ENCODE results near the gene MT2A.

MT2A gene

DNA sequence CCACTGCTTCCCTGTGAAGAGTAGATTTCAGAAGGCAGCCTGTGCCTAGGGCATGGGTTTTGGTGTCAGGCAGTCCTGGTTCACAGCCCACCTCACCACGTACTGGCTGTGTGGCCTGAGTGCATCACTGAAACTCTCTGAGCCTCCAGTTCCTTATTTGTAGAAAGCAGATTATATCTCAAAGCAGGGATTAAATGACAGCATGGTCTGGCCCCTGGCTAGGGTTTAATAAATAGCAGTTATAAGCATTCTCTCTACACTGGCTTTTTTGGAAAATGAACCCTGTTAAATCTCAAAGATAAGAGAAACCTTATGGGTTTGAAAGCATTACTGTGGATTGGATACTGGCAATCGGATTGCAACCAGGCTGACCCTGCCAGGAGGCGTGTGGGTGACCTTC is 21.1 kb downstream of the MT2A start:
- Histone ChIP-seq H3K4me3 (ENCODE audit: low read length) (no peak overlapping the region), H3K27me3 (ENCODE audit: insufficient read depth, low read length) (peaks cover 91% of the 10 kb centered on the region), H3K36me3 (ENCODE audit: insufficient read depth, low read length) (no peaks in the 10 kb centered on the region)

DNA sequence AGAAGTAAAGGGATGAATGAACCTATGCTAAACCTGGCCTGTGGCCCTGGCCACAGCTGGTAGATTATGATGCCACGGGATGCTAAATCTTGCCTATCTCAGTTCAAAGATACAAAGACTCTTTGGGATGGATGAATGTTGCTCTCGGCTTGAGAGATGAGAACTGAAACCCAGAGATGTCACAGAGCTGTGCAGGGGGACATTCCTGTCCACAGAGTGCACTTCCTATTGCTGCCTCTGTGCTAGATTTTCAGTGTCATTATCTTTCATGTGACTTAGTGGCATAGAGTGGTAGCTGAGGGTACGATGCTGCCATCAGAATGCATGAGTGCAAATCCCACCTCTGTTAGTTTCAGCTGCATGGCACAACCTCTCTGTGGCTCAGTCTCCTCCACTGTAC is 21.8 kb downstream of the MT2A start:
- H3K27me3 ChIP-seq (ENCODE audit: insufficient read depth, low read length): peaks cover 91% of the 10 kb centered on the region
- H3K36me3 ChIP-seq (ENCODE audit: insufficient read depth, low read length): no peaks in the 10 kb centered on the region
- H3K9me3 ChIP-seq (ENCODE audit: low read length): no peaks in the 10 kb centered on the region
- H3K4me3 ChIP-seq (ENCODE audit: low read length): no peak overlapping the region
- H3K4me1 ChIP-seq (ENCODE audit: insufficient read depth, low read length): peaks cover 10% of the 10 kb centered on the region
- H2AFZ ChIP-seq (ENCODE audit: low read depth, low read length): no peak overlapping the region

More for the DNA sequence above, 21.1 kb downstream of the MT2A start:
- H2AFZ ChIP-seq (ENCODE audit: low read depth, low read length): no peak overlapping the region
- H3K9me3 ChIP-seq (ENCODE audit: low read length): no peaks in the 10 kb centered on the region
- H3K4me1 ChIP-seq (ENCODE audit: insufficient read depth, low read length): peaks cover 10% of the 10 kb centered on the region

DNA sequence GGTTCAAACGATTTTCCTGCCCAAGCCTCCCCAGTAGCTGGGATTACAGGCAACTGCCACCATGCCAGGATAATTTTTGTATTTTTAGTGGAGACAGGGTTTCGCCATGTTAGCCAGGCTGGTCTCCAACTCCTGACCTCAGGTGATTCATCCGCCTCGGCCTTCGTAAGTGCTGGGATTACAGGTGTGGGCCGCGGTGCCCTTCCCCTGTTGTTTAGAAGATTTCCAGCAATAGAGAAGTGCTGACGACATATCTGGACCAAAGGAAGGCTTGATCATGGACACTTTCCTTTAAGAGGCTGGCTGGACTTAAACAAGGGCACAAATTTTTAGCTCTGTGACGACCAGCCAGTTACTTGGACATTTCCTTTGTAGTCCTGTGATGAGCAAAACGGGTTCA is 22.8 kb downstream of the MT2A start:
- Histone ChIP-seq H2AFZ (ENCODE audit: low read depth, low read length) (no peak overlapping the region), H3K27me3 (ENCODE audit: insufficient read depth, low read length) (peaks cover 91% of the 10 kb centered on the region), H3K4me3 (ENCODE audit: low read length) (no peak overlapping the region), H3K9me3 (ENCODE audit: low read length) (no peaks in the 10 kb centered on the region), H3K36me3 (ENCODE audit: insufficient read depth, low read length) (no peaks in the 10 kb centered on the region), H3K4me1 (ENCODE audit: insufficient read depth, low read length) (peaks cover 6% of the 10 kb centered on the region)

DNA sequence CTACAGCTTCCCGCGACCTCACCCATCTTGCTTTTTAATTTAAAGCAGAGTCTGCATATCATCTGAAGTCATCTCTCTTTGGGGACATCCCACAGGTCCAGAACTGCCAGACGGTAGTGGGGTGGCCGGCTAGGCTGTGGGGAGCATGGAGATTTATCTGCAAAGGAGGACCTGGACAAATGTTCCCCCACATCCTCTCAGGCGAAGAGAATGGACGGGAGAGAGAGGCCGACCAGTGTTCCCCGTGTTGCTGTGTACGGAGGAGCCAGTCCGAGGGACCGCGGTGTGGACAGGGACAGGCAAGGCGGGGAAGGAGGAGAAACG is 23.4 kb downstream of the MT2A start:
- Histone ChIP-seq H3K36me3 (ENCODE audit: insufficient read depth, low read length) (no peaks in the 10 kb centered on the region), H3K4me1 (ENCODE audit: insufficient read depth, low read length) (peaks cover 6% of the 10 kb centered on the region), H2AFZ (ENCODE audit: low read depth, low read length) (no peak overlapping the region), H3K27me3 (ENCODE audit: insufficient read depth, low read length) (peaks cover 92% of the 10 kb centered on the region), H3K4me3 (ENCODE audit: low read length) (no peak overlapping the region), H3K9me3 (ENCODE audit: low read length) (no peaks in the 10 kb centered on the region)

DNA sequence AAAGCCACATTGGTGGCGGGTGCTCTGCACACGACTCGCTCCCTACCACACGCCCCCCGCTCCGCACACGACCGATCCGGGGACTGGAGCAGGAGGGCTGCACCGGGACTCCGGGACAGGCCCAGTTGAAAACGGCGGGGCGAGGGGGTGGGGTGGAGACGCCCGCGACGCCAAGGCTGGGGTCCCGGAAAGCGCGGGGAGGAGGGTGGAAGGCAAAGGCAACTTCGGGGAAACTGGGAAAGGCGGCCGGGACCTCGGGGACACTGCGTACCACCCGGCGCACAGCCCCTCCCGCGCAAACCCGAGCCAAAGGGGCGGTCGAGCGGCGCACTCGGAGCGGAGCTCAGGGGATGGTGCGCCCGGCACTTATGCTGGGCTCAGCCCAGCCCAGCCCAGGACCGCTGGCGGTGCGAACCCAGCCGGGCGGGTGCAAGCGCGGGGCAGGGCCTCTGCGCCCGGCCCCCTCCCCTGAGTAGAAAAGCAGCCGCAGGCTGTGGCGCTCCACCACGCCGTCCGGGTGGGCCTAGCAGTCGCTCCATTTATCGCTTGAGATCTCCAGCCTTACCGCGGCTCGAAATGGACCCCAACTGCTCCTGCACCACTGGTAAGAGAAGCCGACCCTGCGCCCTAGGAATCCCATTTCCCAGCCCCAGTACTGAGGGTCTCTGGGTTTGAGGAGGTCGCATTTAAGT is 23.9 kb downstream of the MT2A start, which contains the start of gene MT1M:
Gene MT1M (plus strand): TSS at position 504 of the 692 bp plus-strand sequence. CDS start 73 bp downstream, at position 577.
- H3K36me3 ChIP-seq (ENCODE audit: insufficient read depth, low read length): no peaks in the 10 kb centered on the region
- H3K4me3 ChIP-seq (ENCODE audit: low read length): no peak within 1 kb of the TSS
- no peaks in the 10 kb centered on the region for H3K9me3 ChIP-seq (ENCODE audit: low read length)
- peak within 1 kb of the TSS; percentile 33 for H2AFZ ChIP-seq (ENCODE audit: low read depth, low read length)
- peaks cover 6% of the 10 kb centered on the region for H3K4me1 ChIP-seq (ENCODE audit: insufficient read depth, low read length)
- H3K27me3 ChIP-seq (ENCODE audit: insufficient read depth, low read length): peaks cover 93% of the 10 kb centered on the region

DNA sequence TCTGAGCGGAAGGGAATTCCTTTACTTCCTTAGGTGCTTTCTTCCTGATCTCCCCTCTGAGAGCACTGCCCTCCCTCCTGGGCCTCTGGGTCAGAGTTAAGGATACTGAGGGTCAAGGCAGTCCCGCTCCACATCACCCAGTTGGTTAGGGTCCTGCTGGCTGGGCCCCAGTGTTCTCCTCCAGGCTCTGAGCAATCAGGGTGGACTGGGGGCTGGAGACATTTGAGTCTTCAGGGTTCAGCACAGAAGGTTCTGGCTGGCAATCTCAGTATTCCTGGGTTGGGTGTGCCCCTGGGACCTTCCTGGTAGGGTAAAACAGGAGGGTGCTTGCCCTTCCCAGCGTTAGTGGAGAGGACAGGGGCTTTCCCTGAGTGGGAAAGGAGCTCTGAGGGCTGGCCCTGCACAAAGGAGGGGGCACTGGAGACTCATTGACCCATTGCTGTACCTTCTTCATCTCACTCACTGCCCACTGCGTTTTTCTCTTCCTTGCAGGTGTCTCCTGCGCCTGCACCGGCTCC is 24.5 kb downstream of the MT2A start:
- Histone ChIP-seq H3K9me3 (ENCODE audit: low read length) (no peaks in the 10 kb centered on the region), H3K27me3 (ENCODE audit: insufficient read depth, low read length) (peaks cover 98% of the 10 kb centered on the region), H3K4me3 (ENCODE audit: low read length) (no peak overlapping the region)

DNA sequence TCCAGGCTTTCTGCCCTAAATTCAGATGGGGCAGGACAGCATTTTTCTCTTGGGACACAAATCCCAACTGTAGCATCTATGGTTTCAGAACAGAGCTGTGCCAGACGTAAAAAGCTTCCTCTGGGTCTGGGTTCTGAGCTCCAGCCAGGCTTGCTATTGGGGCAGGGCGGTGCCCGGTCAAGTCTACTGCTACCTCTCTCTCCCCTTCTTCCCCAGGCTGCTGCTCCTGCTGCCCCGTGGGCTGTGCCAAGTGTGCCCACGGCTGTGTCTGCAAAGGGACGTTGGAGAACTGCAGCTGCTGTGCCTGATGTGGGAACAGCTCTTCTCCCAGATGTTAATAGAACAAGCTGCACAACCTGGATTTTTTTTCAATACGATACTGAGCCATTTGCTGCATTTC is 25.2 kb downstream of the MT2A start:
- no peaks in the 10 kb centered on the region for H3K36me3 ChIP-seq (ENCODE audit: insufficient read depth, low read length)
- H3K4me3 ChIP-seq (ENCODE audit: low read length): no peak overlapping the region
- H3K9me3 ChIP-seq (ENCODE audit: low read length): no peaks in the 10 kb centered on the region
- H3K27me3 ChIP-seq (ENCODE audit: insufficient read depth, low read length): peaks cover 99% of the 10 kb centered on the region
- peaks cover 7% of the 10 kb centered on the region for H3K4me1 ChIP-seq (ENCODE audit: insufficient read depth, low read length)
- no peak overlapping the region for H2AFZ ChIP-seq (ENCODE audit: low read depth, low read length)

More for the DNA sequence above, 24.5 kb downstream of the MT2A start:
- H2AFZ ChIP-seq (ENCODE audit: low read depth, low read length): no peak overlapping the region
- H3K4me1 ChIP-seq (ENCODE audit: insufficient read depth, low read length): peaks cover 6% of the 10 kb centered on the region
- H3K36me3 ChIP-seq (ENCODE audit: insufficient read depth, low read length): no peaks in the 10 kb centered on the region

DNA sequence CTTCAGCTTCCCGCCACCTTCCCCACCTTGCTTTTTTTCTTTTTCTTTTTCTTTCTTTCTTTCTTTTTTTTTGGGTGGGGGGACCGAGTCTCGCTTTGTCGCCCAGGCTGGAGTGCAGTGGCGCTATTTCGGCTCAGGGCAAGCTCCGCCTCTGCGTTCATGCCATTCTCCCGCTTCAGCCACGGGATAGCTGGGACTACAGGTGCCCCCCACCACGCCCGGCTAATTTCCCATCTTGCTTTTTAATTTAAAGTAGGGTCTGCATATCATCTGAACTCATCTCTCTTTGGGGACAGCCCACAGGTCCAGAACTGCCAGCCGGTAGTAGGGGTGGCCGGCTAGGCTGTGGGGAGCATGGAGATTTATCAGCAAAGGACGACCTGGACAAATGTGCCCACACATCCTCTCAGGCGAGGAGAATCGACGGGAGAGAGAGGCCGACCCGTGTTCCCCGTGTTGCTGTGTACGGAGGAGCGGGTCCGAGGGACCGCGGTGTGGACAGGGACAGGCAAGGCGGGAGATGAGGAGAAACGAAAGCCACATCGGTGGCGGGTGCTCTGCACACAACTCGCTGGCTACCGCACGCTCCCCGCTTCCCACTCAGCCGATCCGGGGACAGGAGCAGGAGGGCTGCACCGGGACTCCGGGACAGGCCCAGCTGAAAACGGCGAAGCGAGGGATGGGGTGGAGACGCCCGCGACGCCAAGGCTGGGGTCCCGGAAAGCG is 26.5 kb downstream of the MT2A start:
- Histone ChIP-seq H2AFZ (ENCODE audit: low read depth, low read length) (no peak overlapping the region), H3K36me3 (ENCODE audit: insufficient read depth, low read length) (no peaks in the 10 kb centered on the region), H3K4me1 (ENCODE audit: insufficient read depth, low read length) (peaks cover 8% of the 10 kb centered on the region), H3K4me3 (ENCODE audit: low read length) (no peak overlapping the region), H3K27me3 (ENCODE audit: insufficient read depth, low read length) (peaks cover 99% of the 10 kb centered on the region), H3K9me3 (ENCODE audit: low read length) (no peaks in the 10 kb centered on the region)

DNA sequence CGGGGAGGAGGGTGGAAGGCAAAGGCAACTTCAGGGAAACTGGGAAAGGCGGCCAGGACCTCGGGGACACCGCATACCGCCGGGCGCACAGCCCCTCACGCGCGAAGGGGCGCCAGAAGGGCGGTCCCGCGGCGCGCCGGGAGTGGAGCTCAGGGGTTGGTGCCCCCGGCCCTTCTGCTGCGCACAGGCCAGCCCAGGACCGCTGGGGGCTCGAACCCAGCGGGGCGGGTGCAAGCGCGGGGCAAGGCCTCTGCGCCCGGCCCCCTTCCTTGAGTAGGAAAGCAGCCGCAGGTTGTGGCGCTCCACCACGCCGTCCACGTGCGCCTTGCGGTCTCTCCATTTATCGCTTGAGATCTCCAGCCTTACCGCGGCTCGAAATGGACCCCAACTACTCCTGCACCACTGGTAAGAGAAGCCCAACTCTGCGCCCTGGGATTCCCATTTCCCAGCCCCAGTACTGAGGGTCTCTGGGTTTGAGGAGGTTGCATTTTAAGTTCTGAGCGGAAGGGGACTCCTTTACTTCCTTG is 27.1 kb downstream of the MT2A start:
- peaks cover 8% of the 10 kb centered on the region for H3K4me1 ChIP-seq (ENCODE audit: insufficient read depth, low read length)
- H3K9me3 ChIP-seq (ENCODE audit: low read length): no peaks in the 10 kb centered on the region
- peaks cover 98% of the 10 kb centered on the region for H3K27me3 ChIP-seq (ENCODE audit: insufficient read depth, low read length)
- H3K36me3 ChIP-seq (ENCODE audit: insufficient read depth, low read length): no peaks in the 10 kb centered on the region
- H2AFZ ChIP-seq (ENCODE audit: low read depth, low read length): no peak overlapping the region
- H3K4me3 ChIP-seq (ENCODE audit: low read length): no peak overlapping the region

DNA sequence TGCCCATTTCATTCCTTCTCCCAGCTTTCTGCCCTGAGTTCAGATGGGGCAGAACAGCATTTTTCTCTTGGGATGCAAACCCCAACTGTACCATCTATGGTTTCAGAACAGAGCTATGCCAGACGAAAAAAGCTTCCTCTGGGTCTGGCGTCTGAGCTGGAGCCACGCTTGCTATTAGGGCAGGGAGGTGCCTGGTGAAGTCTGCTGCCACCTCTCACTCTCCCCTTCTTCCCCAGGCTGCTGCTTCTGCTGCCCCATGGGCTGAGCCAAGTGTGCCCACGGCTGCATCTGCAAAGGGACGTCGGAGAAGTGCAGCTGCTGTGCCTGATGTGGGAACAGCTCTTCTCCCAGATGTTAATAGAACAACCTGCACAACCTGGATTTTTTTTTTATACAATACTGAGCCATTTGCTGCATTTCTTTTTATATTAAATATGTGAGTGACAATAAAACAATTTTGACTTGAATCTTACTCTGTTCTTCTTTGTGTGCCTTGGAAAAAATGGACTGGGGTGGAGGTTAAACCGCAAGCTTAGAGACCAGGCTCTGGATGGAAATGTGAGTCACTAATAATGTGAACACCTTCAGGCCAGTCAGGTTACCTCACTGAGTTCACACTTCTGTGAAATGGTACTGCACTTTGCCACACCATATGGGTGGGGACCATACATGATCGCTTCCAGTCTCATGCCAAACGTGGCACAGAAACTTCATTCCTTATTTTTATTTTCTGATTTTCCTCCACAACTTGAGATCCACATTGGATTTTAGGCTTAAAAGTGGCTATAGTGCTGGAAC is 28.4 kb downstream of the MT2A start:
- Histone ChIP-seq H3K4me3 (ENCODE audit: low read length) (no peak overlapping the region), H2AFZ (ENCODE audit: low read depth, low read length) (no peak overlapping the region), H3K36me3 (ENCODE audit: insufficient read depth, low read length) (no peaks in the 10 kb centered on the region), H3K4me1 (ENCODE audit: insufficient read depth, low read length) (peaks cover 8% of the 10 kb centered on the region), H3K27me3 (ENCODE audit: insufficient read depth, low read length) (peaks cover 98% of the 10 kb centered on the region), H3K9me3 (ENCODE audit: low read length) (no peaks in the 10 kb centered on the region)

DNA sequence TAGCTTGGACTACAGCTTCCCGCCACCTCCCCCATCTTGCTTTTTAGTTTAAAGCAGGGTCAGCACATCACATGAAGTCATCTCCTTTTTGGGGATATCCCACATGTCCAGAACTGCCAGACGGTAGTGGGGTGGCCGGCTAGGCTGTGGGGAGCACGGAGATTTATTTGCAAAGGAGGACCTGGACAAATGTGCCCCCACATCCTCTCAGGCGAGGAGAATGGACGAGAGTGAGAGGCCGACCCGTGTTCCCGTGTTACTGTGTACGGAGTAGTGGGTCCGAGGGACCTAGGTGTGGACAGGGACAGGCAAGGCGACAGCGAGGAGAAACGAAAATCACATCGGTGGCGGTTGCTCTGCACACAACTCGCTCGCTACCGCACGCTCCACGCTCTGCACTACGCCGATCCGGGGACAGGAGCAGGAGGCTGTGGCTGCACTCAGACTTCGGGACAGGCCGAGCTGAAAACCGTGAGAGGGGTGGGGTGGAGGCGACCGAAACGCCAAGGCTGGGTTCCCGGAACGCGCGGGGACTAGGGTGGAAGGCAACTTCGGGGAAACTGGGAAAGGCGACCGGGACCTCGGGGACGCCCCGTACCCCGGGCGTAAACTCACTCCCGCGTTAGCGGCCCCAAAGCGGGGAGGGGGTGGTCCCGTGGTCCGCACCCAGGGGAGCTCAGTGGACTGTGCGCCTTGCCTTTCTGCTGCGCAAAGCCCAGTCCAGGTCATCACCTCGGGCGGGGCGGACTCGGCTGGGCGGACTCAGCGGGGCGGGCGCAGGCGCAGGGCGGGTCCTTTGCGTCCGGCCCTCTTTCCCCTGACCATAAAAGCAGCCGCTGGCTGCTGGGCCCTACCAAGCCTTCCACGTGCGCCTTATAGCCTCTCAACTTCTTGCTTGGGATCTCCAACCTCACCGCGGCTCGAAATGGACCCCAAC is 29.7 kb downstream of the MT2A start, which contains the start of gene MT1A:
Gene MT1A (plus strand): TSS at position 853 of the 937 bp plus-strand sequence. CDS start 73 bp downstream, at position 926.
- Histone ChIP-seq H3K4me1 (ENCODE audit: insufficient read depth, low read length) (peaks cover 2% of the 10 kb centered on the region), H3K9me3 (ENCODE audit: low read length) (no peaks in the 10 kb centered on the region), H3K27me3 (ENCODE audit: insufficient read depth, low read length) (peaks cover 98% of the 10 kb centered on the region), H2AFZ (ENCODE audit: low read depth, low read length) (no peak within 1 kb of the TSS), H3K36me3 (ENCODE audit: insufficient read depth, low read length) (no peaks in the 10 kb centered on the region), H3K4me3 (ENCODE audit: low read length) (peak within 1 kb of the TSS; percentile 21)

DNA sequence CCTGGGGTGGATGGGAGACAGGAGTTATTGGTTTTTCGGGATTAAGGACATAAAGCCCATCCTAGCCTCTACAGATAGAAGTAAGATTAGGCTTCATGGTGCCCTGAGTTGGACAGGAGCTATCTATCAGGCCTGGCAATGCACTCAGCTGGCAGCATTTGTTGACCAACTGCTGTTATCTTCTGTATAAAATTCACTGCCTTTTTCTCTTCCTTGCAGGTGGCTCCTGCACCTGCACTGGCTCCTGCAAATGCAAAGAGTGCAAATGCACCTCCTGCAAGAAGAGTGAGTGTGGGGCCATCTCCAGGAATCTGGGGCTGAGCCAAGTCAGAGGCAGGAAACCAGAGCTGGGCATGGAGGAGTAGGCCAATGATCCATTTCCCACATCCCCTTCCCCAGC is 30.7 kb downstream of the MT2A start:
- no peaks in the 10 kb centered on the region for H3K9me3 ChIP-seq (ENCODE audit: low read length)
- peaks cover 2% of the 10 kb centered on the region for H3K4me1 ChIP-seq (ENCODE audit: insufficient read depth, low read length)
- H3K4me3 ChIP-seq (ENCODE audit: low read length): no peak overlapping the region
- no peaks in the 10 kb centered on the region for H3K36me3 ChIP-seq (ENCODE audit: insufficient read depth, low read length)
- no peak overlapping the region for H2AFZ ChIP-seq (ENCODE audit: low read depth, low read length)
- peaks cover 98% of the 10 kb centered on the region for H3K27me3 ChIP-seq (ENCODE audit: insufficient read depth, low read length)
